HCT116 (cell line): ENCODE data around the gene APOBEC3B.
"Not testable (repeated sequence)": the region's sequence is repeated elsewhere in the genome, so short reads cannot be mapped to it uniquely, and the experiment has no call there.

Source experiments
- ATF3 ChIP-seq: IDR thresholded peaks from 2 replicates; pipeline ENCODE4 v1.6.1; 2012
- CEBPB ChIP-seq: IDR thresholded peaks from 2 replicates; pipeline ENCODE4 v1.6.1; 2012; ENCODE audit warnings: low read depth
- CTCF ChIP-seq, 3 experiments: fragments of 200-600 bp in 1 of 3; sonication (generic) in 1 of 3; IDR thresholded peaks in 2 of 3; conservative IDR thresholded peaks in 1 of 3; 2 replicates each; pipeline ENCODE4 v1.5.1; 2012 to 2017; ENCODE audit warnings: low read depth in 2 of 3, low read length in 2 of 3, antibody characterized with exemption in 1 of 3, borderline replicate concordance in 1 of 3, control low read depth in 1 of 3, mild to moderate bottlenecking in 1 of 3, mixed read lengths in 1 of 3, mixed run types in 1 of 3, moderate library complexity in 1 of 3; ENCODE audit not compliant: insufficient read depth in 1 of 3
- EZH2 ChIP-seq: fragments of 200-600 bp; sonication (generic); IDR thresholded peaks from 2 replicates; pipeline ENCODE4 v1.6.1; 2017; ENCODE audit warnings: antibody characterized with exemption, mixed run types
- POLR2A ChIP-seq: IDR thresholded peaks from 2 replicates; pipeline ENCODE4 v1.7.0; 2011; ENCODE audit warnings: borderline replicate concordance; ENCODE audit not compliant: insufficient read depth, insufficient read length; ENCODE audit errors: extremely low read depth
- POLR2AphosphoS5 ChIP-seq: IDR thresholded peaks from 2 replicates; pipeline ENCODE4 v1.6.1; 2011; ENCODE audit warnings: mild to moderate bottlenecking, low read depth, low read length, moderate library complexity
- RAD21 ChIP-seq: IDR thresholded peaks from 2 replicates; pipeline ENCODE4 v1.6.1; 2012; ENCODE audit warnings: low read depth, mild to moderate bottlenecking
- REST ChIP-seq: IDR thresholded peaks from 2 replicates; pipeline ENCODE4 v1.6.1; 2012; ENCODE audit warnings: low read depth
- SIN3A ChIP-seq: IDR thresholded peaks from 2 replicates; pipeline ENCODE4 v1.6.1; 2012; ENCODE audit warnings: low read depth
- TCF7L2 ChIP-seq: IDR thresholded peaks from 2 replicates; pipeline ENCODE4 v1.7.0; 2011; ENCODE audit warnings: borderline replicate concordance, inconsistent platforms; ENCODE audit not compliant: insufficient read depth, insufficient read length; ENCODE audit errors: extremely low read depth
- ZNF274 ChIP-seq: fragments of 200-500 bp; sonication (Bioruptor generic); IDR thresholded peaks from 2 replicates; pipeline ENCODE4 v1.6.1; 2014; ENCODE audit warnings: mild to moderate bottlenecking, low read depth, low read length, inconsistent platforms

- TF ChIP-seq CTCF (IDR thresholded peaks at IDR 0.05 in 2 of 3, conservative IDR thresholded peaks at IDR 0.05 in 1 of 3; ENCODE audit: borderline replicate concordance in 1 of 3, insufficient read depth in 1 of 3, low read depth in 2 of 3, low read length in 2 of 3); POLR2AphosphoS5; SIN3A; ZNF274; POLR2A; ATF3; REST; TCF7L2; RAD21; CEBPB; EZH2: not testable (repeated sequence)
Observed at GRCh38 chr22:38958651-38958943, 23.6 kb upstream of the APOBEC3B start.
